ENCODE measurements around the gene BRF1.

The BRF1 gene

DNA sequence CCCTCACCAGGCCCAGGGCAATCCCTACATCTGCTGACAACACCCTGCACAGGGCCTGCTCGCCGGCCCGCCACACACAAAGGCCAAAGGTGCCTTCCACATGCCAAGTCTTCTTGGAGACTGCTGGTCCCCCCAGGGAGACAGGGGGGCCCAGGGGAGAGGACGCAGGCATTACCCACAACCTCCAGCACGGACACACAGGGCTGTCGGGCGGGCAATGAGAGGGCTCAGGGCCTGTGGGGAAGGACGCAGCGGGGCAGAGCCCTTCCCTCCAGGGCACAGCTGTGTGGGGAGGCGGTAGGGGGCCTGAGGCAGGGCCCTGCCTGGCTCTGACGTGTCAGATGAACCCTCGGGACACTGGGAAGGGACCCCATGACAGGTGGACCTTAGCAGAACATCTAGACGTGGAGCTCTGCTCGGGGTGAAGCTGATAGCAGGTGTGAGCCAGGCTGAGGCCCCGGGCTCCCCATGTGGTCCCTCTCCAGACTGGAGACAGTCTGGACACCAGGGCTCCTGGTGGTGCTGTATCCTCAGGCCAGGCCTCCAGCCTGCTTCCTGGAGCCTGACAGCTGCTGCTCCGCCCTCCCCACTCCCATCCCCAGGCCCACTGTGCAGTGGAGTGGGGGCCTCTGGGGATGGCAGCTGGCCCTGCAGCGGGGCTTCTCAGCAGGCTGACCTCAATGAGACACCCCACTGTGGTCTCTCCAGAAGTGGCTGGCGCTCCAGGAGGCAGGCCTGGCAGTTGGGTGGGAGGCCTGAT lies 88.1 kb downstream of the BRF1 start:
- H3K36me3 ChIP-seq (ENCODE audit: control insufficient read depth, insufficient read depth, low read length): no peaks in the 10 kb centered on the region
- TF ChIP-seq, protein P1, sequence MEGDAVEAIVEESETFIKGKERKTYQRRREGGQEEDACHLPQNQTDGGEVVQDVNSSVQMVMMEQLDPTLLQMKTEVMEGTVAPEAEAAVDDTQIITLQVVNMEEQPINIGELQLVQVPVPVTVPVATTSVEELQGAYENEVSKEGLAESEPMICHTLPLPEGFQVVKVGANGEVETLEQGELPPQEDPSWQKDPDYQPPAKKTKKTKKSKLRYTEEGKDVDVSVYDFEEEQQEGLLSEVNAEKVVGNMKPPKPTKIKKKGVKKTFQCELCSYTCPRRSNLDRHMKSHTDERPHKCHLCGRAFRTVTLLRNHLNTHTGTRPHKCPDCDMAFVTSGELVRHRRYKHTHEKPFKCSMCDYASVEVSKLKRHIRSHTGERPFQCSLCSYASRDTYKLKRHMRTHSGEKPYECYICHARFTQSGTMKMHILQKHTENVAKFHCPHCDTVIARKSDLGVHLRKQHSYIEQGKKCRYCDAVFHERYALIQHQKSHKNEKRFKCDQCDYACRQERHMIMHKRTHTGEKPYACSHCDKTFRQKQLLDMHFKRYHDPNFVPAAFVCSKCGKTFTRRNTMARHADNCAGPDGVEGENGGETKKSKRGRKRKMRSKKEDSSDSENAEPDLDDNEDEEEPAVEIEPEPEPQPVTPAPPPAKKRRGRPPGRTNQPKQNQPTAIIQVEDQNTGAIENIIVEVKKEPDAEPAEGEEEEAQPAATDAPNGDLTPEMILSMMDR (IDR thresholded peaks at IDR 0.05): no peak
- H3K4me1 ChIP-seq: no peaks in the 10 kb centered on the region
- H3K9ac ChIP-seq: no peak overlapping the region
- no peaks in the 10 kb centered on the region for H3K9me3 ChIP-seq (ENCODE audit: control insufficient read depth, low read length)
- no peaks in the 10 kb centered on the region for H3K79me2 ChIP-seq
- no peak overlapping the region for H3K4me2 ChIP-seq (ENCODE audit: low read length)
- no peak overlapping the region for H2AFZ ChIP-seq
- H3K27me3 ChIP-seq (ENCODE audit: control insufficient read depth, insufficient read depth, low read length): no peaks in the 10 kb centered on the region
- H3K4me3 ChIP-seq (ENCODE audit: low read depth, low read length): no peak overlapping the region
- H3K27ac ChIP-seq: no peak overlapping the region

DNA sequence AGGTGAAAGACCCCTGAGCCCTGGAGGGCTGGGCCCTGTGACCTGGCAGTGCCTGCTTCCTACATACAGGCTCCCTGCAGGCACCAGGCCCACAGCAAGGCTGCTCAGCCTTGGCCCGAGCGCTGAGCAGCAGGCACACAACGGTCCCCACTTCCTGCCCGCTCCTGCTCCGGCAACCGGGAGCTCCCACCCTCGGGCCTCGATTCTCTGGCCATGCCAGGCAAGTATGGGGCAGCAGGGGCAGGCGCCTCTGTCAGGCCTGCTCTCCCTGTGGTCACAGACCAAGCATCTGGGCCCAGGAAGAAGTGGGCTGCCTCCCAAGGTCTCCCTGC lies 89.1 kb downstream of the BRF1 start:
- H3K9ac ChIP-seq: no peak overlapping the region
- no peaks in the 10 kb centered on the region for H3K9me3 ChIP-seq (ENCODE audit: control insufficient read depth, low read length)
- TF ChIP-seq, protein P1 (IDR thresholded peaks at IDR 0.05): no peak

DNA sequence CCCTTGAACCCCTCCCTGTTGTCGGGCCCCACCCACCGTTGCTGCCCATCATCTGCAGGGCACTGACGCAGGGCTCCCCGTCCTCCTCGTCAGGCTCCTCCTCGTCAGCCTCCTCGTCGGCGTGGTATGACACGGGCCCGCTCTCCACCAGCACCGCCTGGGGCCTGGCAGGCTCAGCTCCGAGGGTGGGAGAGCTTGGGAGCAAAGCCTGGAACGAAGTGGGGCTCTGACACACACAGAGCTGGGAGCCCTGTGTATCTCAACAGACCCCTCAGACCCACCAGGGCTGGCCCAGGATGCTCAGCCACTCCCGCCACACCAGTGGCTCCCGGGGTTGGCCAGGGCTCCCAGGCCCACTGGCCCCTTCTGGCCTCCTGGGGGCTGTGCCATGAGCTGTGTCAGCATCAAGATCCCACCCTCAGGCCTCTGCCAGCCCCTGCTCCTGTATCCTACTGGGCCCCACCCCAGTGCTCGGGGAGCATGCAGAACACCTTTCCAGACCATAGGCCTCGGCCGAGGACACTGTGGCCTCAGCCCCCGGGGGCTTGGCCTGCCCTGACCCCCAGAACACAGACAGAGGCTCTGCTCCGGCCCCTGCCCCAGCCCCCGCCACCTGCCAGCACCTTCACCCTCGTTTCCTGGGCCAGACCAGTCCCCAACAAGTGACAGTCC lies 89.6 kb downstream of the BRF1 start:
- no peak overlapping the region for H3K9ac ChIP-seq
- H3K9me3 ChIP-seq (ENCODE audit: control insufficient read depth, low read length): no peaks in the 10 kb centered on the region
- H3K4me2 ChIP-seq (ENCODE audit: low read length): no peak overlapping the region
- H3K36me3 ChIP-seq (ENCODE audit: control insufficient read depth, insufficient read depth, low read length): no peaks in the 10 kb centered on the region
- H2AFZ ChIP-seq: no peak overlapping the region
- no peaks in the 10 kb centered on the region for H3K79me2 ChIP-seq
- H3K27me3 ChIP-seq (ENCODE audit: control insufficient read depth, insufficient read depth, low read length): no peaks in the 10 kb centered on the region
- H3K4me1 ChIP-seq: no peaks in the 10 kb centered on the region
- TF ChIP-seq, protein P1 (IDR thresholded peaks at IDR 0.05): no peak
- H3K27ac ChIP-seq: no peak overlapping the region
- H3K4me3 ChIP-seq (ENCODE audit: low read depth, low read length): no peak overlapping the region

More for the DNA sequence above, 89.1 kb downstream of the BRF1 start:
- Histone ChIP-seq H2AFZ (no peak overlapping the region), H3K36me3 (ENCODE audit: control insufficient read depth, insufficient read depth, low read length) (no peaks in the 10 kb centered on the region), H3K27me3 (ENCODE audit: control insufficient read depth, insufficient read depth, low read length) (no peaks in the 10 kb centered on the region), H3K4me3 (ENCODE audit: low read depth, low read length) (no peak overlapping the region), H3K4me1 (no peaks in the 10 kb centered on the region), H3K4me2 (ENCODE audit: low read length) (no peak overlapping the region), H3K27ac (no peak overlapping the region), H3K79me2 (no peaks in the 10 kb centered on the region)

DNA sequence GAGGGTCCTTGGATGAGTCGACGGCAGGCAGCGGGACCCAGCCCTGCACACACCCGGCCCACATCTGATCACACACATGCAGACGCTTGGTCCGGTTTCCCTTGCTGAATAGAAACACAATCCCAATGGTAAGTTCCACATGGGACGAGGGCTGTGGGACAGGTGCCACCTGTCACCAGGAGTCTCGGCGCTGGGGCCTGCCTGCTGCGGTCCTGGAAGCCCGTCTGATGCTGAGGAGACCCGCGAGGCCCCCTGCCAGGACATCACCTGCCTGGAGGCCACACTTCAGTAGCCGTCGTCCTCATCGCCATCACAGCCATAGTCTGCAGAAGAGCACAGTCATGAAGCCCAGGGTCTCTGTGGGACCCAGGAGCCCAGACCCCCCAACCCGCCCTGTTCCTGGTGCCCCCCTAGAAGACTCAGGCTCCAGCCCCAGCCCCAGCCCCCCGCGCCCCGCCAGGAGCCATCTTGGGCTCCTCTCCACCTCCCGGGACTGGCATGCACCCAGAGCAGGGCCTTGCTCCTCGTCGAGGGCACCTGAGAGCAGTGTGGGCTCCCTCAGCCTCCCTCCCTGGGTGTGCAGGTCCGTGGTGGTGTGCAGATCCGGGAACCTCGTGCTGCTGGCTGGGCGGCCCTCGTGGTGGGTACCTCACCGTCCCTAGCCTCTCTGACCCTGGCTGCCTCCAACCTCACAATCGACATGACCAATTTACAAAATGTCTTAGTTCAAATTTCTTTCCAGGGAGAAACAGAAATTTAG lies 90.4 kb downstream of the BRF1 start:
- H3K36me3 ChIP-seq (ENCODE audit: control insufficient read depth, insufficient read depth, low read length): no peaks in the 10 kb centered on the region
- no peak overlapping the region for H3K9ac ChIP-seq
- peaks cover 6% of the 10 kb centered on the region for H3K4me1 ChIP-seq
- TF ChIP-seq, protein P1 (IDR thresholded peaks at IDR 0.05): no peak
- no peak overlapping the region for H3K4me2 ChIP-seq (ENCODE audit: low read length)
- no peaks in the 10 kb centered on the region for H3K9me3 ChIP-seq (ENCODE audit: control insufficient read depth, low read length)
- no peak overlapping the region for H3K4me3 ChIP-seq (ENCODE audit: low read depth, low read length)
- no peaks in the 10 kb centered on the region for H3K27me3 ChIP-seq (ENCODE audit: control insufficient read depth, insufficient read depth, low read length)
- H3K79me2 ChIP-seq: no peaks in the 10 kb centered on the region
- no peak overlapping the region for H2AFZ ChIP-seq
- H3K27ac ChIP-seq: no peak overlapping the region

All from parathyroid adenoma (tissue), 2 donors.